Measurements from ENCODE around the gene P2RX4.

The P2RX4 gene

DNA sequence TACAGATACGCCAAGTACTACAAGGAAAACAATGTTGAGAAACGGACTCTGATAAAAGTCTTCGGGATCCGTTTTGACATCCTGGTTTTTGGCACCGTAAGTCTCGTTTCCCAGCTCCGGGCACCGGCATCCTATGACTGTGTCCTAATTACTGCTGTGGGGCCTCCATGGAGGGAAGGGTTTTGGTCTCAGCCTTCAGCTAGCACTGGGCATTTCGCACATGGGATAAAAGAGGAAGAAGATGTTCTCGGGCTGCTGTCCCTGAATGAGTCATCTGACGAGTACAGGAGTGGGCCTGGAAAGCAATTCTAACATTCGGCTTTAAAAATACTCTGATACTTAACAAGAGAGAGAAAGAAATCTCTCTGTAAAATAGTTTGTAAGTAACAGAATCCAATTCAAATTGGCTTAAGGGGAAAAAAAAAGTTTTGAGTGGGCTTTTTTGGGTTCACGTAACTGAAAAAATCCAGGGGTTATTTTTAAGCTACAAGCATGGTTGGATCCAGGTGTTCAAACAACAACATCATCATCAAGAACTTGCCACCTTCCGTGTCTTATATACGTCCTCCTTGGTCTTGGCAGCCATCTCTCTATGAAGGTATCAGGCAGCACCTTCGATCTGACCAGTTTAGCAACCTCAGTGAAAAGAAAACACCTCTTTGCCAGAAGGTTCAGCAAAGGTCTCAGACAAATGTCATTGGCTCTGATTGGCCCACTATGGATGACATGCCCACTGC is 34.4 kb upstream of the P2RX4 start:
- Histone ChIP-seq H3K36me3 (replicated peaks) (no peaks in the 10 kb centered on the region), H3K4me3 (ENCODE audit: low read depth, low read length) (no peak overlapping the region), H3K27ac (no peak overlapping the region), H3K27me3 (replicated peaks) (no peaks in the 10 kb centered on the region)
- DNase-seq, result no peak
- TF ChIP-seq, protein P1, sequence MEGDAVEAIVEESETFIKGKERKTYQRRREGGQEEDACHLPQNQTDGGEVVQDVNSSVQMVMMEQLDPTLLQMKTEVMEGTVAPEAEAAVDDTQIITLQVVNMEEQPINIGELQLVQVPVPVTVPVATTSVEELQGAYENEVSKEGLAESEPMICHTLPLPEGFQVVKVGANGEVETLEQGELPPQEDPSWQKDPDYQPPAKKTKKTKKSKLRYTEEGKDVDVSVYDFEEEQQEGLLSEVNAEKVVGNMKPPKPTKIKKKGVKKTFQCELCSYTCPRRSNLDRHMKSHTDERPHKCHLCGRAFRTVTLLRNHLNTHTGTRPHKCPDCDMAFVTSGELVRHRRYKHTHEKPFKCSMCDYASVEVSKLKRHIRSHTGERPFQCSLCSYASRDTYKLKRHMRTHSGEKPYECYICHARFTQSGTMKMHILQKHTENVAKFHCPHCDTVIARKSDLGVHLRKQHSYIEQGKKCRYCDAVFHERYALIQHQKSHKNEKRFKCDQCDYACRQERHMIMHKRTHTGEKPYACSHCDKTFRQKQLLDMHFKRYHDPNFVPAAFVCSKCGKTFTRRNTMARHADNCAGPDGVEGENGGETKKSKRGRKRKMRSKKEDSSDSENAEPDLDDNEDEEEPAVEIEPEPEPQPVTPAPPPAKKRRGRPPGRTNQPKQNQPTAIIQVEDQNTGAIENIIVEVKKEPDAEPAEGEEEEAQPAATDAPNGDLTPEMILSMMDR (IDR thresholded peaks at IDR 0.05; ENCODE audit: low read depth, low read length, missing control alignments), result no peak
- in situ Hi-C loops (cut with HindIII; ENCODE audit: low pct_ligation_motif_present, low sequenced_read_pairs), result no loop called here

DNA sequence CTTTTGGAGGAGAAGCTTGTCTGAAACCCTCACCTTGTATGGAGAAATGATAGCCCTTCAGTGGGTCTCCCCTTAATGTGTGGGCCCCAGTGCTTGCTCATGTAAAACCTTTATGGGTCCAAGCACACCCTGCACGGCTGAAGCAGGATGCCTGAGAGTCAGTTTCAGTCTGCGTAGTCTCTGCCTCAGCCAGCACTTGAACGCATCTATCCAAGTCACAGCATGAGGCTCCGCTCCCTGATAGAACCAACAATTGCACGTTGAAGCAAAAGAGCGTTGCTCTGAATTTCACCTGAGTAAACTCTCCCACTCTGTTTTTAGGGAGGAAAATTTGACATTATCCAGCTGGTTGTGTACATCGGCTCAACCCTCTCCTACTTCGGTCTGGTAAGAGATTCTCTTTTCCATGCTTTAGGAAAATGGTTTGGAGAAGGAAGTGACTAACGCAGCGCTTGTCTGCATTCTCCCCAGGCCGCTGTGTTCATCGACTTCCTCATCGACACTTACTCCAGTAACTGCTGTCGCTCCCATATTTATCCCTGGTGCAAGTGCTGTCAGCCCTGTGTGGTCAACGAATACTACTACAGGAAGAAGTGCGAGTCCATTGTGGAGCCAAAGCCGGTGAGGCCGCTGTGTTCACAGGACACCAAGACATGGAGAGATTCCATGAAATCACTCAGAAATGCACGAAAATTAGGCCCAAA is 33.0 kb upstream of the P2RX4 start:
- DNase-seq, result no peak
- H3K27ac ChIP-seq, result no peak overlapping the region
- H3K4me3 ChIP-seq (ENCODE audit: low read depth, low read length), result no peak overlapping the region
- H3K36me3 ChIP-seq (replicated peaks), result no peaks in the 10 kb centered on the region
- no peaks in the 10 kb centered on the region for H3K27me3 ChIP-seq (replicated peaks)
- in situ Hi-C loops (cut with HindIII; ENCODE audit: low pct_ligation_motif_present, low sequenced_read_pairs), result no loop called here
- TF ChIP-seq, protein P1 (IDR thresholded peaks at IDR 0.05; ENCODE audit: low read depth, low read length, missing control alignments), result no peak

GRCh38 chr12:121181181-121181580 is 28.7 kb upstream of the P2RX4 start:
- no peak for DNase-seq
- no peaks in the 10 kb centered on the region for H3K27me3 ChIP-seq (replicated peaks)
- H3K27ac ChIP-seq, result no peak overlapping the region
- no peak overlapping the region for H3K4me3 ChIP-seq (ENCODE audit: low read depth, low read length)
- H3K36me3 ChIP-seq (replicated peaks), result no peaks in the 10 kb centered on the region
- in situ Hi-C loops (cut with HindIII; ENCODE audit: low pct_ligation_motif_present, low sequenced_read_pairs), result no loop called here
- TF ChIP-seq, protein P1 (IDR thresholded peaks at IDR 0.05; ENCODE audit: low read depth, low read length, missing control alignments), result no peak

- DNase-seq, result no peak
- Histone ChIP-seq H3K36me3 (replicated peaks) (no peaks in the 10 kb centered on the region), H3K4me3 (ENCODE audit: low read depth, low read length) (no peak overlapping the region), H3K27ac (no peak overlapping the region), H3K27me3 (replicated peaks) (no peaks in the 10 kb centered on the region)
- TF ChIP-seq, protein P1 (IDR thresholded peaks at IDR 0.05; ENCODE audit: low read depth, low read length, missing control alignments), result no peak
- in situ Hi-C loops (cut with HindIII; ENCODE audit: low pct_ligation_motif_present, low sequenced_read_pairs), result no loop called here
Observed at GRCh38 chr12:121182222-121182893, 27.6 kb upstream of the P2RX4 start.

DNA sequence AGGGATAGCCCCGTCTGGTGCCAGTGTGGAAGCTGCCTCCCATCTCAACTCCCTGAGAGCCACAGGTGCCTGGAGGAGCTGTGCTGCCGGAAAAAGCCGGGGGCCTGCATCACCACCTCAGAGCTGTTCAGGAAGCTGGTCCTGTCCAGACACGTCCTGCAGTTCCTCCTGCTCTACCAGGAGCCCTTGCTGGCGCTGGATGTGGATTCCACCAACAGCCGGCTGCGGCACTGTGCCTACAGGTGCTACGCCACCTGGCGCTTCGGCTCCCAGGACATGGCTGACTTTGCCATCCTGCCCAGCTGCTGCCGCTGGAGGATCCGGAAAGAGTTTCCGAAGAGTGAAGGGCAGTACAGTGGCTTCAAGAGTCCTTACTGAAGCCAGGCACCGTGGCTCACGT is 25.5 kb upstream of the P2RX4 start:
- H3K27ac ChIP-seq, result no peak overlapping the region

More for the DNA sequence above, 25.5 kb upstream of the P2RX4 start:
- in situ Hi-C loops (cut with HindIII; ENCODE audit: low pct_ligation_motif_present, low sequenced_read_pairs), result no loop called here
- Histone ChIP-seq H3K4me3 (ENCODE audit: low read depth, low read length) (no peak overlapping the region), H3K36me3 (replicated peaks) (no peaks in the 10 kb centered on the region), H3K27me3 (replicated peaks) (no peaks in the 10 kb centered on the region)
- TF ChIP-seq, protein P1 (IDR thresholded peaks at IDR 0.05; ENCODE audit: low read depth, low read length, missing control alignments), result no peak
- DNase-seq, result no peak

Data from brain microvascular endothelial cell (primary cell).